Mesenchymal stem cell (in vitro differentiated cells and primary cell): Measurements from ENCODE around the gene MLANA.

Source experiments
- DNase-seq: peaks from one replicate; pipeline ENCODE4 v3.0.0-alpha.2; 2013
- H2AFZ ChIP-seq: one replicate; pipeline ENCODE4 v1.6.1; 2013; ENCODE audit warnings: low read depth, mild to moderate bottlenecking, control low read depth, inconsistent platforms, low read length, moderate library complexity
- H2AK5ac ChIP-seq: 2 replicates; pipeline ENCODE4 v1.6.1; 2013; ENCODE audit warnings: low read length, moderate library complexity, mild to moderate bottlenecking, inconsistent platforms; ENCODE audit not compliant: severe bottlenecking
- H2BK120ac ChIP-seq: one replicate; pipeline ENCODE4 v1.6.1; 2013; ENCODE audit warnings: low read depth, mild to moderate bottlenecking, inconsistent platforms, low read length, moderate library complexity
- H2BK12ac ChIP-seq, 2 experiments: one replicate each; pipeline ENCODE4 v1.6.1; 2013; ENCODE audit warnings: inconsistent platforms in 2 of 2, low read length in 2 of 2, mild to moderate bottlenecking in 2 of 2, moderate library complexity in 2 of 2, control low read depth in 1 of 2
- H2BK15ac ChIP-seq: one replicate; pipeline ENCODE4 v1.6.1; 2013; ENCODE audit warnings: mild to moderate bottlenecking, low read depth, inconsistent platforms; ENCODE audit not compliant: poor library complexity, severe bottlenecking
- H2BK5ac ChIP-seq: 2 replicates; pipeline ENCODE4 v1.6.1; 2013; ENCODE audit warnings: low read depth, mild to moderate bottlenecking, low read length, control low read depth, inconsistent platforms; ENCODE audit not compliant: poor library complexity, severe bottlenecking
- H3K14ac ChIP-seq, 2 experiments: one replicate each; pipeline ENCODE4 v1.6.1; 2013; ENCODE audit warnings: inconsistent platforms in 2 of 2, low read length in 2 of 2, control low read depth in 1 of 2, mild to moderate bottlenecking in 1 of 2, moderate library complexity in 1 of 2
- H3K18ac ChIP-seq, 2 experiments: one replicate each; pipeline ENCODE4 v1.6.1; 2013; ENCODE audit warnings: inconsistent platforms in 2 of 2, low read length in 2 of 2, control low read depth in 1 of 2, low read depth in 1 of 2, mild to moderate bottlenecking in 1 of 2
- H3K23ac ChIP-seq, 2 experiments: one replicate each; pipeline ENCODE4 v1.6.1; 2013; ENCODE audit warnings: inconsistent platforms in 2 of 2, low read length in 2 of 2, mild to moderate bottlenecking in 2 of 2, moderate library complexity in 2 of 2, control low read depth in 1 of 2
- H3K27ac ChIP-seq: 2 replicates; pipeline ENCODE4 v1.5.1; 2013; ENCODE audit warnings: mild to moderate bottlenecking, moderate library complexity, low read length, control low read depth, inconsistent platforms; ENCODE audit not compliant: poor library complexity, severe bottlenecking
- H3K27me3 ChIP-seq, 2 experiments: 2 replicates each; pipeline versions ENCODE4 v1.6.1 to v1.7.0; 2013; ENCODE audit warnings: low read length in 2 of 2, mild to moderate bottlenecking in 2 of 2, moderate library complexity in 2 of 2, control low read depth in 1 of 2, inconsistent platforms in 1 of 2; ENCODE audit not compliant: control insufficient read depth in 1 of 2, insufficient read depth in 1 of 2
- H3K36me3 ChIP-seq, 2 experiments: 2 replicates each; pipeline versions ENCODE4 v1.6.1 to v1.7.0; 2013; ENCODE audit warnings: low read length in 2 of 2, control low read depth in 1 of 2, inconsistent platforms in 1 of 2, low read depth in 1 of 2, mild to moderate bottlenecking in 1 of 2; ENCODE audit not compliant: insufficient read depth in 2 of 2, control insufficient read depth in 1 of 2
- H3K4ac ChIP-seq, 2 experiments: one replicate each; pipeline ENCODE4 v1.6.1; 2013; ENCODE audit warnings: inconsistent platforms in 2 of 2, low read length in 2 of 2, mild to moderate bottlenecking in 2 of 2, moderate library complexity in 2 of 2, control low read depth in 1 of 2, low read depth in 1 of 2
- H3K4me1 ChIP-seq: 2 replicates; pipeline ENCODE4 v1.6.1; 2013; ENCODE audit warnings: low read depth, low read length, control low read depth; ENCODE audit not compliant: control insufficient read depth, insufficient read depth
- H3K4me2 ChIP-seq: 2 replicates; pipeline ENCODE4 v1.6.1; 2013; ENCODE audit warnings: low read length, mild to moderate bottlenecking, inconsistent platforms; ENCODE audit not compliant: poor library complexity, severe bottlenecking
- H3K4me3 ChIP-seq, 2 experiments: 2 replicates each; pipeline versions ENCODE4 v1.5.1 to v1.7.0; 2013; ENCODE audit warnings: low read length in 2 of 2, mild to moderate bottlenecking in 2 of 2, control low read depth in 1 of 2, low read depth in 1 of 2; ENCODE audit not compliant: insufficient read depth in 1 of 2
- H3K79me1 ChIP-seq: replicated peaks from 2 replicates; pipeline ENCODE4 v1.6.1; 2013; ENCODE audit warnings: mild to moderate bottlenecking, control low read depth, low read length, inconsistent platforms; ENCODE audit not compliant: poor library complexity, severe bottlenecking
- H3K9ac ChIP-seq: 2 replicates; pipeline ENCODE4 v1.7.0; 2013; ENCODE audit warnings: mild to moderate bottlenecking, low read length, moderate library complexity
- H3K9me3 ChIP-seq: 2 replicates; pipeline ENCODE4 v1.7.0; 2013; ENCODE audit warnings: mild to moderate bottlenecking, low read length; ENCODE audit not compliant: control insufficient read depth
- H4K8ac ChIP-seq: one replicate; pipeline ENCODE4 v1.6.1; 2013; ENCODE audit warnings: inconsistent platforms, mild to moderate bottlenecking, low read length, moderate library complexity
- H4K91ac ChIP-seq: one replicate; pipeline ENCODE4 v1.6.1; 2013; ENCODE audit warnings: mild to moderate bottlenecking, low read length, inconsistent platforms
- WGBS: methylation state at CpG from one replicate; pipeline ENCODE4 v1.1.7; 2013; ENCODE audit warnings: mixed read lengths; 5-methylcytosine and 5-hydroxymethylcytosine counted together

The MLANA gene

DNA sequence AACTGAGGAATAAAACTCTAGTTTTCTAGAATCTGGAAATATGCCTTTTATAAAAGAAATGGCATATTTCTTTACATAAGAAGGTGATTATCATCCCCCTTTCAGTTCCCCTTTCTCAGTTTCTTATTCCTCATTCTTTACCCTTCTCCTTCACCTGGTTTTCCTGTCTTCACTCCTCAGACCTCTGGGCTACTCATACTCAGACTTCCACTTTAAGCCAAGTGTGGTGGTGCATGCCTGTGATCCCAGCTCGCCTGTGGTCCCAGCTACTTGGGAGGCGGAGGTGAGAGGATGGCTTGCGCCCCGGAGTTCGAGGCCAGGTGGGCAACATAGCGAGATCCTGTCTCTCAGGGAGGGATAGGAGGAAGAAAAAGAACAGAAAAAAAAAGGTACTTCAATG, 67.6 kb downstream of the MLANA start:
- H3K27ac ChIP-seq = no peak overlapping the region
- peaks cover 5% of the 10 kb centered on the region for H3K4me1 ChIP-seq
- H3K9ac ChIP-seq = no peak overlapping the region
- no peaks in the 10 kb centered on the region for H3K9me3 ChIP-seq
- no peak overlapping the region for H3K18ac ChIP-seq
- H3K4me3 ChIP-seq = no peak overlapping the region
- no peaks in the 10 kb centered on the region for H3K79me1 ChIP-seq
- no peak overlapping the region for H4K8ac ChIP-seq
- H3K4ac ChIP-seq = no peak overlapping the region
- H3K27me3 ChIP-seq = no peaks in the 10 kb centered on the region
- H3K4me2 ChIP-seq = no peak overlapping the region
- no peak overlapping the region for H2BK15ac ChIP-seq
- no peak overlapping the region for H4K91ac ChIP-seq
- 100% methylated on average over 2 of the region's 6 CpGs for WGBS
- H2AK5ac ChIP-seq = no peak overlapping the region
- H2BK120ac ChIP-seq = no peak overlapping the region
- peaks cover 3 to 9% of the 10 kb centered on the region in 2 experiments for H3K36me3 ChIP-seq
- H2AFZ ChIP-seq = no peak overlapping the region
- no peak overlapping the region for H2BK12ac ChIP-seq
- no peak for DNase-seq
- H3K14ac ChIP-seq = no peak overlapping the region
- H3K23ac ChIP-seq = no peak overlapping the region
- no peak overlapping the region for H2BK5ac ChIP-seq
